ENCODE measurements around the gene BMP15. TPM values are rescaled to one million over a fixed set of nuclear protein-coding genes. Genes with fewer than 3 reads are reported as not detected.

Gene BMP15
- total RNA-seq, result not detected
- long read RNA-seq, result 0 reads

DNA sequence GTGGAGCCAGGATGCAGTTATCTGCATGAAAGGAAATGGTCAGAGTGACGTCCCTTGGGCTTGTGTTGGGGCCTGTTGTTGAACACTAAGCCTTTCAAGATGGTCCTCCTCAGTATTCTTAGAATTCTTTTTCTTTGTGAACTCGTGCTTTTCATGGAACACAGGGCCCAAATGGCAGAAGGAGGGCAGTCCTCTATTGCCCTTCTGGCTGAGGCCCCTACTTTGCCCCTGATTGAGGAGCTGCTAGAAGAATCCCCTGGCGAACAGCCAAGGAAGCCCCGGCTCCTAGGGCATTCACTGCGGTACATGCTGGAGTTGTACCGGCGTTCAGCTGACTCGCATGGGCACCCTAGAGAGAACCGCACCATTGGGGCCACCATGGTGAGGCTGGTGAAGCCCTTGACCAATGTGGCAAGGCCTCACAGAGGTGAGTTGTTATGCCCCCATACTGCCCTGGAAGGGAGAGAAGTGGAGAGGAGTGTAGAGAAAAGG lies at the start of gene BMP15:
TSS of gene BMP15 (plus strand) at position 51 of the 492 bp plus-strand sequence. CDS start at position 100, 49 bp downstream.
- intact Hi-C loops (cut with DNase I), result loop anchor here in 1 of 2 donors (10.0 kb wide), 1 partner anchor 216 kb away; no protein-coding TSS in a partner anchor
- no peak for DNase-seq
- no peak for ATAC-seq

DNA sequence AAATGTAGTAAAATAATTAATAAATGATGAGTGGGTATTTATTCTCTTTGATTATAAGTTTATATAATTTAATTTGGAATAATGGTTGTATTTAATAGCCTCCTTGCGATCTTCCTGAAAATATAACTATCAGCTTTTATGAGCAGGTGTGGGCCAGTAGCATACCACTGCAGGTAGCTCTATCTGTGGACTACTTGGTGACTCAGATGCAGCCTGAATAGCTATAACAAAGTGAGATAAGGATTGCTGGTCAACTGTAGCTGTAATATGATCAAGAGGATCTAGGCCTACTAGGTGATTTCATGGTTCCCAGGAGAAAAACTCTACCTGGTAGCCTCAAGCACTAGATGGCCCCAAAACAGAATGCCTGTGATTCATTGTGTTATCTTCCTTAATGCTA lies 47.1 kb upstream of the BMP15 start:
- intact Hi-C loops (cut with DNase I), result no loop called here
- no peak for DNase-seq
- no peak for ATAC-seq

DNA sequence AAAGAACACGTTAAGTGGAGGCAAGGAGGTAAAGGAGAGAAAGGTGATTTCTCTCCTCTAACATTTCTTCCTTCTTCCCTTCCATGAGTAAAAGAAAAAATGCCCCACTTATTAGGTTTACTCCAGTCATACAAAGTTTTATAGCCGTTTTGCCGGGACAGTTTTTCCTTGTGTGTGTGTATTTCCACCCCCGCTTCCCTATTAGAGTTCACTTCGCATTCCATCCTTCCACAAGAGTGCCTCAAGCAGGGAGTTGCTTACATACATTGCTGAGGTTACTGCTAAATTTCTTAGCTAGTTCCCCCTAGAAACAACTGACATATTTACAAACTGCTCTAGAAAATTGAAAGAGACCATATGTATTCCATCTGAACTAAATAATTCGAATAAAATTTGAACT lies 45.2 kb upstream of the BMP15 start:
- intact Hi-C loops (cut with DNase I), result no loop called here
- DNase-seq (no peak), ATAC-seq (no peak)

DNA sequence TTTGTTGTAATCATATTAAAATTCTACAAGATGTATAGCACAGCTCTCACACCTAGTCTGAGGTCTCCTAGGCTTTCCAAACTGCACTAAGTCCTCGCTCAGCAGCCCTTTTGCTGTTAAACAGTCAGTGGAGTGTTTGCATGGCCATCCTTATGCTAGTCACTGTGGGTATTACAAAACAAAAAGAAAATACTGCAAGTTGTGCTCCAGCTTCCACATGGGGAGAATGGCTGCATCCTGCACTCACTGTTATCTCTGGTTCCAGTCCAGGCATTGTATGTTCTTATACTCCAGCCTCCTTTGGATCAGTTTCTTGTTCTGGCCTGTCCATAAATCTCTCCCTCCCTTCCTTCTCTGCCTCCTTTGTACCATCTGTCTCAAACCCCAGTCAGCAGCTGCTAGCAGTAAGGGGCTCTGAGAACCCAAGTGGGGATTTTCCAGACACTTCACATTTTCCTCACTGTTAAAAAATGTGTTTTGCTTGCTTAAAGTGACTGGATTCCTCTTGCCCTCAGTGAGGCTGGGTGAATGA lies 38.5 kb upstream of the BMP15 start:
- intact Hi-C loops (cut with DNase I), result no loop called here
- ATAC-seq (peak in 1 of 2 donors; percentile 83), DNase-seq (no peak)

DNA sequence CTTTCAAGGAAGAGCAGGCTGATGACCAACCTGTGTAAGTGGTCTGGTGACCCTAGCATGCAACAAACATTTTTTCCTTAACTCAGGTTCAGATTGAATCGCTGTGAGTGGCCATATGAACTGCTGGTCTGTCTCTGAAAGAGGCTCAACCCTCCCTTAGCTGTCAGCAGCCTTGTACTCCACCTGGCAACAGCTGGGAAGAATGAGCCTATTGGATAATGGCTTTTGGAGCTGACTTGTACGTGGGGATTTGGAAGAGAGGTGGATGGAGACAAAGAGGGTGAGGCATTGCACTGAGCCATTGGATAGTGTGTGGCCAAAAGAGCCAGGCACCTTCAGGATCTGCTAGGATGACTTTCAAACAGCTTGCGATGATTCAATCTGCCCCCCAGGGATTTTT lies 35.7 kb upstream of the BMP15 start:
- no peak for DNase-seq
- ATAC-seq, result no peak
- intact Hi-C loops (cut with DNase I), result no loop called here

DNA sequence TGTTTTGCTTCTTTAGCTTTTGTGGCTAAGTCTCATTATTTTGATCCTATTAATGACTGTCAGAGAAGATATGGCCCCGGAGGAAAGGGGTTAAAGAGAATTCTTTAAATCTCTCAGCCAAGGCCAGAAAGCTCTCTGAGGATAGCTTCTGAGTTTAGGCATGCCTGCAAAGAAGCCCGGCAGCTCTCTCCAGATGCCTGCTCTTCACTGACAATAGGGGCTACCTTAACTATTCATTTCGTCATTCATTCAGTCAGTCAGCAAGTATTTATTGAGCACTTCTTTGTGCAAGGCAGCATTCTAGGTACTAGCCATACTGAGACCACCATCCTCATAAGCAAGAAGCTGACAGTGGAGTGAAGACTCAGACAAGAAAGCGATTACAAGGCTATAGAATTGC lies 34.0 kb upstream of the BMP15 start:
- ATAC-seq (no peak), DNase-seq (no peak)
- intact Hi-C loops (cut with DNase I), result no loop called here

DNA sequence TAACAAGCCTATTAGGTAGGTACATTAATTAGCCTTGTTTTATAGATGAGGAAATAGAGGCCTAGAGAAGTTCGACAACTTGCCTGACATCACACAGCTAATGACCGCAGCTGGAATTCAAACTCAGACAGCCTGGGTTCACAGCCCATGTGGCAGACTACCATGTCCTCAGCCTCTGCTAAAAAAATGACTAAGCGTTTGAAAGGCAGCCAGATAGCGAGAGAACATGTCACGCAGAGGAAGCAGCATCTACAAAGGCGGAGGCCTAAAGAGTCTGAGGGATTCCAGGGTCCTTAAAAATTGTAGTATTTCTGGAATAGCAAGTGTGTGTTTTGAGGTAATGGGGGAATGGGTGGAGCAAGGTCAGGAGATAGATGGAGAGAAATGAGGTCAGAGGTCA lies 33.2 kb upstream of the BMP15 start:
- DNase-seq (no peak), ATAC-seq (peak in 1 of 2 donors; percentile 80)
- intact Hi-C loops (cut with DNase I), result no loop called here

DNA sequence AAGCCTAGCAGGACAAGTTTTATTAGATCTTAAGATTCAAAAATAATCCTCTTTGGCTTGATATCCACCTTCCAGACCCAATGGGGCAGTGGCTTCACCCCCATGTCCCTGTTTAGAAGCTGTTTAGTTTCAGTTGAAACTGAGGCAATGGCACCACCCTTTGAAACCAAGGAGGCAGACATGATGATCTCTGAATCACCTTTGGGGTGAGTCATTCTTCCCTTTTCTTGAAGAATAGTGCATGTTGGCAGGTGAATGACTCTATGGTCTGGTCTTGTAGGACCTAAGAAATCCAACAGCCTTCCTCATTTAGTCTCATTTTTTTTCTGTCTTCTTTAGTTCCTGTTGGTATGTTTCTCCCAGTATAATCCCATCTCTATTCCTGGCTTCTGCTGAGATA lies 29.5 kb upstream of the BMP15 start:
- intact Hi-C loops (cut with DNase I), result no loop called here
- ATAC-seq, result no peak
- no peak for DNase-seq

DNA sequence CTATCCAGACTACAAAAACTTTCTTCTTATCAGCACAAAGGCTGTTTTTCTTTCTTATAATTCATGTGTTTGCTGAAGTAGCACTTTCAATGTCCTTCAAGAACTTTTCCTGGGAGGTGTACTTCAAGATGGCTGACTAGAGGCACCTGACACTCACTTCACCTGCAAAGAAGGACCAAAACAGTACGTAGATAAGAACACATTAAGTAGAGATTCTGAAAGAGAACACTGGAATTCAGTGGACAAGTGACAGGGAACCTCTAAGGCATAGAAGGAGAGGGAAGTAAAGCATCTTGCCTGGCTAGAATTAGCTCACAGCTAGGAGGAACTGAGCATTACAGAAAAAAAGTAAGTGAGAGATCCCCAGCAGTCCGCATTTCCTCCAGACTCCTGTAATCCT lies 21.7 kb upstream of the BMP15 start:
- ATAC-seq, result no peak
- DNase-seq, result no peak
- intact Hi-C loops (cut with DNase I), result no loop called here

DNA sequence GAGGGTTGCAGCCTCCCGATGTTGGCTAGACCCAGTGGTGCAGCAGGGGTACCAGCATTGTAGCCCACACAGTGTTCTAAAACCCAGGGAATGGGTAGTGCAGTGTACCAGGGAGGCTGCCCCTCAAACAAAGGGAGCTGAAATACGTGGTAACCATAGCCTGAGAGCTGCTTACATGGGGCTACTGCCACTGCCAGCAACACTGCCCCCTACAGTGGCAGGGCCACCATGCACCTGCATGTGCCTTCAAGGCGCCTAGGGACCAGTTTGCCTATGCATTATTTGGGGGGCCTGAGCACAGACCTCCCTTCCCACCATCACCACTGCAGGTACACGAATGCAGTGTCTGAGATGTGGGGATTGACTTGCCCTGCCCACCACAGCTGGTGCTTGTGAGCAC lies 21.0 kb upstream of the BMP15 start:
- intact Hi-C loops (cut with DNase I), result no loop called here
- DNase-seq (no peak), ATAC-seq (no peak)

DNA sequence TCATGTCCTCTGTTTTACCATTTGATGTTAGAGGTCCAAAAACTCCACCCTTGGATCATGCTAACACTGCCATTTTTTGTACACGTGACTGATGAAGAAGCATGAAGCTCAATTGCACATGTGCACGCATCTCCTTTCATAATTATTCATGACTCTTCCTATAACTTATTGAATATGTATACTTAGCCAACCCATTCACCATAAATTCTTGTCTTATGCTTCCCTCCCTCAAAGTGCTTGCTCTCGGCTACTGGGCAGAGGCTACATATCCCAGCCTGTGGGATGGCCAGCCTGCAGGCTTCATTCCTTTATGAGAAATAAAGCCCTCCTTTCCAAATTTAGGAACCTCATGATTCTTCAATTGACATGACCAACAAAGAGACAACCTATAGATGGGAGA lies 17.5 kb upstream of the BMP15 start:
- ATAC-seq, result no peak
- intact Hi-C loops (cut with DNase I), result no loop called here
- no peak for DNase-seq

DNA sequence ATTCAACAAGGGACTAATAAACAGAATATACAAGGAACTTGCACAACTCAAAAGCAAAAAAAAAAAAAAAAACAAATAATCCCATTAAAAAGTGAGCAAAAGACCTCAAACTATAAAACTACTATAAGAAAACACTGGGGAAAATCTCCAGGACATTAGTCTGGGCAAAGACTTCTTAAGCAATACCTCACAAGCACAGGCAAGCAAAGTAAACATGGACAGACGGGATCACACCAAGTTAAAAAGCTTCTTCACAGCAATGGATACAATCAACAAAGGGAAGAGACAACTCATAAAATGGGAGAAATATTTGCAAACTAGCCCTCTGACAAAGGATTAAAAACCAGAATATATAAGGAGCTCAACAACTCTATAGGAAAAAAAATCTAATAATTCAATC lies 17.1 kb upstream of the BMP15 start:
- DNase-seq (no peak), ATAC-seq (no peak)
- intact Hi-C loops (cut with DNase I), result no loop called here

DNA sequence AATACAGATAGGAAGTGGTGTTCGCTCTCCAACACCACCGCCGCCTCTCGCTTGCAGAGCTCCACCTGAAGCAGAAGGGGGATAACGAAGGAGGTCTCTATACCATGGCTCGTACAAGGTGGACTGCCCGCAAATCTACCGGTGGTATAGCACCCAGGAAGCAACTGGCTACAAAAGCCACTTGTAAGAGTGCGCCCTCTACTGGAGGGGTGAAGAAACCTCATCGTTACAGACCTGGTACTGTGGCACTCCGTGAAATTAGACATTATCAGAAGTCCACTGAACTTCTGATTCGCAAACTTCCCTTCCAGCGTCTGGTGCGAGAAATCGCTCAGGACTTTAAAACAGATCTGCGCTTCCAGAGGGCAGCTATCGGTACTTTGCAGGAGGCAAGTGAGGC lies 5.2 kb upstream of the BMP15 start:
- intact Hi-C loops (cut with DNase I), result loop anchor here in 1 of 2 donors (10.0 kb wide), 2 partner anchors 161 to 211 kb away; no protein-coding TSS in a partner anchor
- no peak for DNase-seq
- no peak for ATAC-seq

DNA sequence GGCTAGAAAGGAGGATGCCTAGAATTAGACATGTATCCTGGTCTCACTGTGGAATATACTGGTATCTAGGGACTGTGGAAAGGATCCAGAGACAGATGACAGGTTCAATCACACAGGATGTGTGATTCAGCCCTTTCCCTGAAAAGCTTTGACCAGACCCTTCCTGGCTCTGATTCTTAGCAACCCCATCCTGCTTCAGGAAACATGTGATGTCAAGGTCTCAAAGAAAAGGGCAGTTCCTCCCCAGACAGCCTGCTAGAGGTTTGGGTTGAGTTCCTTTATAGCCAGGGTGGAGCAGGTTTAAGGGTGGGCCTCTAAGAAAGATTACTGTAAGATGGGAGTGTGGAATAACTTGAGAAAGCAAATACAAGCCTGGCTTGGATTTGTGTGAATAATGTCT lies 3.0 kb downstream of the BMP15 start:
- DNase-seq, result no peak
- ATAC-seq, result peak in 1 of 2 donors; percentile 53
- intact Hi-C loops (cut with DNase I), result loop anchor here in 1 of 2 donors (10.0 kb wide), 1 partner anchor 219 kb away; no protein-coding TSS in a partner anchor

DNA sequence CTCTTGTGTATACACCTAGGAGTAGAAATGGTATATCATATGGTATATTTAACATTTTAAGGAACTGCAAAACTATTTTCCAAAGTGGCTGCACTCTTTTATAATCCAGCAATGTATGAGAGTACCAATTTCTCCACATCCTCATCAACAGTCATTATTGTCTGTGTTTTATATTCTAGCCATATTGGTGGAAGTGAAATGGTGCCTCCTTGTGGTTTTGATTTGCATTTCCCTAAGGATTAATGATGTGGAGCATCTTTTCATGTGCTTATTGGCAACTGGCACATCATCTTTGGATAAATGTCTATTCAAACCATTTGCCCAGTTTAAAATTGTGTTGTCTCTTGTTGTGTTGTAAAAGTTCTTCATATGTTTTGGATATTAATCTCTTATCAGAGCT lies 9.6 kb downstream of the BMP15 start:
- DNase-seq (no peak), ATAC-seq (no peak)
- intact Hi-C loops (cut with DNase I), result no loop called here

DNA sequence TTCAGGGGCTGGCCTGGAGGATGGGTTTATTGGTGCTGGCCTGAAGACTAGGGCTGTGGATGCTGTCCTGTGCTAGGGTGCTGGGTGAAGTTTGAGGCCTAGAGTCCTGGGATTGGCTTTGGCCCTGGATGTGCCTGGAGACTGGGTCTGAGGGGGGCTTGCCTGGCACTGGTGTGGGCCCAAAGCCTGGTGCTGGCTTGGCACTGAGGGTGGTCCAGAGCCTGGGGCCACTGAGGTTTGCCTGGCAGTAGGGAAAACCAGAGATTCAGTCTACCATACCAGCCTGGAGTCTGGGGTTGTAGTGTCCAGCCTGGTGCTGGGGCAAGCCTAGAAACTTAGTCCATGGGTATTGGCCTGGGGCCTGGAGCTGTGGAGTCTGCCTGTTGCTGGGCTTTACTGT lies 16.6 kb downstream of the BMP15 start:
- ATAC-seq, result no peak
- DNase-seq, result no peak
- intact Hi-C loops (cut with DNase I), result no loop called here

DNA sequence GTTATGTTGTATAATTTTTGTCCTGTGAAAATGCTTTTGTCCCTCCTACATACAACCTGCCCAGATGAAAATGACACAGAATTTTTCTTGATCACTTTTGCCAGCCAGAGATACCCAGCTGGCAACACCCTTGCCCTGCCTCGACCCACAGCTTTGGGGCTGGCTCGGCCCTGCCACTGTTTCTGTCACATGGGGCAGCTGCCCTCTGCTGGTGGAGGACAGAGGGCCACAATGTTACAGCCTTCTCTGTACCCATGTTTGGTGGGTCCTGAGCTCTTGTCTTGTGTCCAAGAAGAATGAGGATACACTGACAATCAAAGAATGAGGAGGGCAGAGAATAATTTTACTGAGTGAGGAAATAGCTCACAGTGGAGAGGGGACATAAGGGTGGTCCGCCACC lies 31.1 kb downstream of the BMP15 start:
- DNase-seq (no peak), ATAC-seq (no peak)
- intact Hi-C loops (cut with DNase I), result no loop called here

DNA sequence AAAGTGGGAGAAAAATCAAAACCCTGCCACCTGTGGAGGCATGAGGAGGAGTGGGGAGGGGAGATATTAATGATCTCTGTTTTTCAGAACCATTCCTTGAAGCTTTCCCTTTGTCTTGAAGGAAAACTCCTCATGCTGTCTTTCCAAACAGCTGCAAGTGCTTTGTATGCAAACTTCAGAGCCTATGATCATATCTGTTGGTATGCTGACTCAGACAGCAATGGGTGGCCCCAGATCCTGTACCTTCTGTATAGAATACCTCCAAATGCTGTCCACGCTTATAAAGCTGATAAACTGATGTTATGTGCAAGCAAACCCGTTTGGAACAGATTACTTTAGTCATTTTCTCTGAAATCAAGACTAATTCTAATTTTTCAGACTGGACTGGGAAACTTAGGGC lies 31.9 kb downstream of the BMP15 start:
- DNase-seq, result no peak
- ATAC-seq, result no peak
- intact Hi-C loops (cut with DNase I), result no loop called here

DNA sequence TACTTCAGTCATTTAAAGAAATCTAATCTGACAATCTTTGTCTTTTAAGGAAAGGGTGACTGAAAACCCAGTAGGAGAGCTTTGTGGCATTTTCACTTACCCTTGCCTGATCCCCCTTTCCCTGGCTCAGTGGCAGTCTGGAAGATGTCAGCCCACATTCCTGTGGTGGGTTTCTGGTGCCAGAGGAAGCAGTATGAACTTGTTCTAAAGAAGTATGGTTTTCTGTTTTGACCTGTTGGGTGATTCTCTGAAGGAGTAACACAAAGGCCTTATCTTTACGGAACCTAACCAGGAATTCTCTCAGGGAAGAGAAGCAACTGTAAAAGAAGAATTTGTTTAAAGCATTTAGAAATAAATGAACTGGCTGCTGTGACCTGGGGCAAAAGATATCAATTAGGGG lies 41.9 kb downstream of the BMP15 start:
- intact Hi-C loops (cut with DNase I), result no loop called here
- no peak for ATAC-seq
- no peak for DNase-seq

DNA sequence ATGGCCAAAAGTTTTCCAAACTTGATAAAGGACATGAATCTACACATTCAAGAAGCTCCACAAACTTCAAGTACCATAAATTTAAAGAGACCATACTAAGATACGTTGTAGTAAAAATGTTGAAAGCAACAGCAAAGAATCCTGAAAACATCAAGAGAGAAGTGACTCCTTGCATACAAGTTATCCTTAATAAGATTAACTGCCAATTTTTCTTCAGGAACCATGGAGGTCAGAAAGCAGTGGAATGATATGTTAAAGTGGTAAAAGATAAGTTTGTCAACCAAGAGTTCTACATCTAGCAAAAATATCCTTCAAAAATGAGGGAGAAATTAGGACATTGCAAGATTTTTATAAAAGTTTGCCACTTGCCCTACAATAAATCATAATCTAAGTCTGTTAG lies 43.3 kb downstream of the BMP15 start:
- no peak for DNase-seq
- intact Hi-C loops (cut with DNase I), result no loop called here
- ATAC-seq, result no peak

DNA sequence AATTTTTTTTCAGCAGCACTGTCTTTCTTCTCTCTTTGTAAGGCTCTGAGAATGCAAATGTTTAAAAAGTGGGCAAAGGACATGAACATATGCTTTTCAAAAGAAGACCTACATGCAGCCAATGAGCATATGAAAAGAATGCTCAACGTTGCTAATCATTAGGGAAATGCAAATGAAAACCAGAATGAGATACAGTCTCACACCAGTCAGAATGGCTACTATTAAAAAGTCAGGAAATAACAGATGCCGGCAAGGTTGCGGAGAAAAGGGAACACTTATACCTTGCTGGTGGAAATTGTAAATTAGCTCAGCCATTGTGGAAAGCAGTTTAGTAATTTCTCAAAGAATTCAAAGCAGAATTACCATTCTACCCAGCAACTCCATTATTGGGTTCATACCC lies 51.6 kb downstream of the BMP15 start:
- DNase-seq, result no peak
- no peak for ATAC-seq
- intact Hi-C loops (cut with DNase I), result no loop called here

DNA sequence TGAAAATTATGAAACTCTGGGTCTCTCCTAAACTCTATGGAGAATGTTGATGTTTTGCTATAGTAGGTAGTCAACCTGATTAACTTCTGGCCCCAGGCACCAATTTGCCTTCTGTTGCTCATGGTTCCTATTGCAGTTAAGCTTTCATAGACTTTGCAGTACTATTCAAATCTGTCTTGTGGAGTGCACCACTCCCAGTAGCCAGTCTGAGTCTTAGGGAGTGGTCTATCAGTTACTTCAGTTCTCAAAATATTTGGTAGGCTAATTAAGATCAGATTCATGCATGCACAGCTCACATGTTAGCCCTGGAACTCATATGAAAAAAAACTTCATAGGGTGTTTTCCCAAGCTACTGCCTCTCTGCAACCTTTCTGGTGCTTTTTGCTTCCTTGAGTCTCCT lies 53.3 kb downstream of the BMP15 start:
- DNase-seq (no peak), ATAC-seq (no peak)
- intact Hi-C loops (cut with DNase I), result no loop called here
